CMK (cell line): Measurements from ENCODE around the gene SMAD5.

Source experiments
- DNase-seq: peaks from one replicate; pipeline ENCODE4 v3.0.0-alpha.2; 2010; ENCODE audit warnings: low read depth

The SMAD5 gene

GRCh38 chr5:136197462-136198142, 65.0 kb downstream of the SMAD5 start:
- no peak for DNase-seq

GRCh38 chr5:136198453-136198852, 65.8 kb downstream of the SMAD5 start:
- no peak for DNase-seq

GRCh38 chr5:136199408-136199807, 66.8 kb downstream of the SMAD5 start:
- DNase-seq = no peak

GRCh38 chr5:136200130-136200529, 67.5 kb downstream of the SMAD5 start:
- DNase-seq = no peak

GRCh38 chr5:136200761-136201160, 68.1 kb downstream of the SMAD5 start:
- no peak for DNase-seq

- no peak for DNase-seq
Observed at GRCh38 chr5:136201870-136202269, 69.2 kb downstream of the SMAD5 start.

- DNase-seq = no peak
Observed at GRCh38 chr5:136202469-136203205, 70.0 kb downstream of the SMAD5 start.

- DNase-seq = no peak
Observed at GRCh38 chr5:136203303-136203922, 70.8 kb downstream of the SMAD5 start.

GRCh38 chr5:136205061-136205702, 72.5 kb downstream of the SMAD5 start:
- no peak for DNase-seq

GRCh38 chr5:136205941-136206340, 73.3 kb downstream of the SMAD5 start:
- no peak for DNase-seq

GRCh38 chr5:136206361-136206760, 73.7 kb downstream of the SMAD5 start:
- no peak for DNase-seq

GRCh38 chr5:136207631-136208030, 75.0 kb downstream of the SMAD5 start:
- DNase-seq = no peak

GRCh38 chr5:136208916-136209315, 76.3 kb downstream of the SMAD5 start:
- no peak for DNase-seq

GRCh38 chr5:136209346-136209910, 76.8 kb downstream of the SMAD5 start:
- DNase-seq = no peak

GRCh38 chr5:136210259-136210658, 77.6 kb downstream of the SMAD5 start:
- no peak for DNase-seq

GRCh38 chr5:136211282-136212040, 78.8 kb downstream of the SMAD5 start:
- no peak for DNase-seq

GRCh38 chr5:136212252-136212721, 79.6 kb downstream of the SMAD5 start:
- DNase-seq = peak; percentile 3

GRCh38 chr5:136213919-136214493, 81.4 kb downstream of the SMAD5 start:
- DNase-seq = no peak

GRCh38 chr5:136215812-136216211, 83.2 kb downstream of the SMAD5 start:
- no peak for DNase-seq

GRCh38 chr5:136216230-136216629, 83.6 kb downstream of the SMAD5 start:
- DNase-seq = no peak

- DNase-seq = no peak
Observed at GRCh38 chr5:136221340-136221739, 88.7 kb downstream of the SMAD5 start.
